Stimulated activated CD4-positive, alpha-beta T cell treated with anti-CD3 and anti-CD28 coated beads, TNF-alpha, amount 100 ng/mL, for 4 hours (primary cell): ENCODE measurements around the gene RECQL.
"Not testable (repeated sequence)": the region's sequence is repeated elsewhere in the genome, so short reads cannot be mapped to it uniquely, and the experiment has no call there.

ENCODE experiments used
- DNase-seq, 3 experiments: peaks; one replicate each; pipeline ENCODE4 v3.0.0-alpha.2; 2020; ENCODE audit warnings: low read depth in 3 of 3

The RECQL gene

DNA sequence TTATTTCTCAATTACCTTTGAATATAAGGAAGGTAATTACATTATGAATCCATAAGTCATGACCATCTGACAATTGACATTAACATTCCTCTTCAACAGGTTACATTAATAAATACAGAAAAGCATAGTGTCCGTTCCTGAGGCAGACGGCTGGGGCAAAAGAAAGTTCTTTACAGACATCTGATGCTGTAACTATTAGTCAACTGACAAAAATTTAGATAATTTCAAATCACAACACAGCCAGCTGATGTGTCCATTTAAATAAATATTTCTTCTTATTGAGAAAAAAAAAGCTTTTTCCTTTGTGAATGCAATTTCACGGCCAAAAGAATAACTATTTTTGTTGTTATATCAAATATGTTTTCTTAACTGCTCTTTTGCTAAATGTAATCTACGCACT lies 73.2 kb downstream of the RECQL start:
- DNase-seq, result no peak

DNA sequence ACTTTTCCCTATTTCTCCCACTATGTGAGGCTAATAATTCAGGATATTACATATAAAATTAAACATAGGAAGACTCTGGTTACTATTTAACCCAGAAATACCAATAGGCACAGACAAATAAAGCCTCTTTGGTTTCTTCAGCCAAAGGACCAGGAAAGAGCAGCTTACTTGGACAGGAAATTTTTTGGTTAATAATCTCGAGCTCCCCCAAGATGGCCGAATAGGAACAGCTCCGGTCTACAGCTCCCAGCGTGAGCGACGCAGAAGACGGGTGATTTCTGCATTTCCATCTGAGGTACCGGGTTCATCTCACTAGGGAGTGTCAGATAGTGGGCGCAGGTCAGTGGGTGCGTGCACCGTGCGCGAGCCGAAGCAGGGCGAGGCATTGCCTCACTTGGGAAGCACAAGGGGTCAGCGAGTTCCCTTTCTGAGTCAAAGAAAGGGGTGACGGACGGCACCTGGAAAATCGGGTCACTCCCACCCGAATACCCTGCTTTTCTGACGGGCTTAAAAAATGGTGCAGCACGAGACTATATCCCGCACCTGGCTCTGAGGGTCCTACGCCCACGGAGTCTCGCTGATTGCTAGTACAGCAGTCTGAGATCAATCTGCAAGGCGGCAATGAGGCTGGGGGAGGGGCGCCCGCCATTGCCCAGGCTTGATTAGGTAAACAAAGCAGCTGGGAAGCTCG lies 82.3 kb downstream of the RECQL start:
- DNase-seq, result not testable (repeated sequence)
